ENCODE data around the gene ERVV-1. TPM values are rescaled to one million over a fixed set of nuclear protein-coding genes. Genes with fewer than 3 reads are reported as not detected.
A peak's percentile ranks its signal among the peaks of the same experiment; 100 is the strongest.

ERVV-1 gene
- total and polyA plus RNA-seq, 12 donors: not detected

DNA sequence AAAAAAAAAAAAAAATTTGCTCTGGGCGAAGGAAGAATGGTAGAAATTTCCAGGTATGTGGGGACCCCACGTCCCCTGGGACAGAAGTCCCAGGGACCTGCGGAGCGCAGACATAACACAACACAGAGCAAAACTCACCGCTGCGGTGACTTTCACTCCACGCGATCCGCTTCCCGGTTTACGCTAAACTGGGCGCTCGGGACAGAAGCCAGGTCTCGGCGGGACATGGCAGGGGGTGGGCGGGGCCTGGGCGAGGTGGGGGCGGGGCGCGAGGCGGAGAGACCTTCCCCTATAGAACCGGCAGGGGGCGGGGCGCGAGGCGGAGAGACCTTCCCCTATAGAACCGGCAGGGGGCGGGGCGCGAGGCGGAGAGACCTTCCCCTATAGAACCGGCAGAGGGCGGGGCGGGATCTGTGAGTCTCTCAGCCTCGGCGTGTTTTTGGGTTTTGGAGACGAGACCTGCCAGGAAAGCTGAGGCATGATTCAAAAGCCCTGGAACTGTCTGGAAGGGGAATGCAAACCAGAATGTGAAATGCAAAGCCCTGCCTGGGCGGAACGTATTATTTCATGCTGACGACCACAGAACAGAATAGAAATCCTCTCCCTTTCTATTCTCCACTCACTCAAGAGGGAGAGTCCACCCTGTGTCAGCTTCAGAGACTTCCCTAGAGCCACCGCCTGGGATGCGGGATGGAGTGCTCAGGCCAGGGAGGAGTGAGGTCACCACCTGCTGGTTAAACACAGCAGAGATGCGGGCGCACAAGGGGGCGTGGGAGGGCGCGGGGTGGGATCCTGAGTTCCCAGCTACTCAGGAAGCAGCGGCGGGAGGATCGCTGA, 20.2 kb upstream of the ERVV-1 start:
- H3K4me3 ChIP-seq: peak overlapping the region in 2 of 4 donors; percentile 38 to 42
- intact Hi-C loops (cut with DNase I): no loop called here
- no peaks in the 10 kb centered on the region for H3K9me3 ChIP-seq (replicated peaks in 1 of 3)
- 1 to 2% (median 2%) methylated on average over 24 to 50 of the region's 50 CpGs for WGBS, 4 donors
- DNase-seq: peak; percentile 69 to 91 (median 79)
- peak overlapping the region in 3 of 5 donors; percentile 52 to 80 (median 56) for H3K27ac ChIP-seq
- peaks cover 9 to 11% of the 10 kb centered on the region in 2 donors for H3K4me1 ChIP-seq (replicated peaks in 1 of 2)
- no peaks in the 10 kb centered on the region for H3K36me3 ChIP-seq (replicated peaks in 1 of 2)
- H3K27me3 ChIP-seq: no peaks in the 10 kb centered on the region
- TF ChIP-seq, protein P1, sequence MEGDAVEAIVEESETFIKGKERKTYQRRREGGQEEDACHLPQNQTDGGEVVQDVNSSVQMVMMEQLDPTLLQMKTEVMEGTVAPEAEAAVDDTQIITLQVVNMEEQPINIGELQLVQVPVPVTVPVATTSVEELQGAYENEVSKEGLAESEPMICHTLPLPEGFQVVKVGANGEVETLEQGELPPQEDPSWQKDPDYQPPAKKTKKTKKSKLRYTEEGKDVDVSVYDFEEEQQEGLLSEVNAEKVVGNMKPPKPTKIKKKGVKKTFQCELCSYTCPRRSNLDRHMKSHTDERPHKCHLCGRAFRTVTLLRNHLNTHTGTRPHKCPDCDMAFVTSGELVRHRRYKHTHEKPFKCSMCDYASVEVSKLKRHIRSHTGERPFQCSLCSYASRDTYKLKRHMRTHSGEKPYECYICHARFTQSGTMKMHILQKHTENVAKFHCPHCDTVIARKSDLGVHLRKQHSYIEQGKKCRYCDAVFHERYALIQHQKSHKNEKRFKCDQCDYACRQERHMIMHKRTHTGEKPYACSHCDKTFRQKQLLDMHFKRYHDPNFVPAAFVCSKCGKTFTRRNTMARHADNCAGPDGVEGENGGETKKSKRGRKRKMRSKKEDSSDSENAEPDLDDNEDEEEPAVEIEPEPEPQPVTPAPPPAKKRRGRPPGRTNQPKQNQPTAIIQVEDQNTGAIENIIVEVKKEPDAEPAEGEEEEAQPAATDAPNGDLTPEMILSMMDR (IDR thresholded peaks at IDR 0.05): peak; percentile 22 to 50 (median 44)
- TF ChIP-seq POLR2A (IDR thresholded peaks at IDR 0.05): peak in 1 of 2 donors; percentile 17

DNA sequence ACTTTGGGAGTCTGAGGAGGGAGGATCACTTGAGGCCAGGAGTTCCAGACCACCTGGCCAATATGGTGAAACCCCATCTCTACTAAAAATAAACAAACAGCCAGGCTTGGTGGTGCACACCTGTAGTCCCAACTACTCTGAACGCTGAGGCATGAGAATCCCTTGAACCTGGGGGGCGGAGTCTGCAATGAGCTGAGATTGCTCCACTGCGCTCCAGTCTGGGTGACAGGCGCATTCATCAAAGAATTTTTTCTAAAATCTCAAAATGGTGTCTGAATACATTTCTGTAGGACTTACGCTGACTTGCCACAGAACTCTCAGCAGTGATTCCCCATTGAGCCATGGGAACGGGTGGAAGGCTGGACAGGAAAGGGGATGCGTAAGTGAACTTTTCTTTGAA, 18.0 kb upstream of the ERVV-1 start:
- H3K4me3 ChIP-seq: no peak overlapping the region
- H3K27ac ChIP-seq: no peak overlapping the region
- H3K9me3 ChIP-seq (replicated peaks in 1 of 3): no peaks in the 10 kb centered on the region
- no peaks in the 10 kb centered on the region for H3K36me3 ChIP-seq (replicated peaks in 1 of 2)
- intact Hi-C loops (cut with DNase I): no loop called here
- WGBS, 4 donors: 89 to 95% (median 91%) methylated on average over 6 to 7 of the region's 7 CpGs
- H3K27me3 ChIP-seq: no peaks in the 10 kb centered on the region
- DNase-seq: no peak
- TF ChIP-seq POLR2A (IDR thresholded peaks at IDR 0.05): no peak
- TF ChIP-seq, protein P1 (IDR thresholded peaks at IDR 0.05): no peak
- peaks cover 9 to 11% of the 10 kb centered on the region in 2 donors for H3K4me1 ChIP-seq (replicated peaks in 1 of 2)

DNA sequence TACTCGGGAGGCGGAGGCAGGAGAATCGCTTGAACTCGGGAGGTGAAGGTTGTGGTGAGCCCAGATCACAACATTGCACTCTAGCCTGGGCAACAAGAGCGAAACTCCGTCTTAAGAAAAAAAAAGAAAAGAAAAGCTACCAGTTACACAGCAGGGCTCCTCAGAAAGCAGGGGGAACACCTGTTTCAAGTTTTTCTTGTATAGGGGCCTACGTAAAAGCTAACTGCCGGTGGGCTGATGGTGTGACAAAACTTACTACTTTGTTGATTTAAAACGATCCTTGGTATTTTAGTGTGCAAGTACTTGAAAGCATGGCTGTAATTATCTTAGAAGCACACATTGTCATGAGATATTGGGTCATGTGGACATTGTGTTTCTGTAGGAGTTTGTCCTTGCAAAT, 15.7 kb upstream of the ERVV-1 start:
- H3K4me3 ChIP-seq: no peak overlapping the region
- peaks cover under 1 to 4% of the 10 kb centered on the region in 2 donors for H3K4me1 ChIP-seq (replicated peaks in 1 of 2)
- intact Hi-C loops (cut with DNase I): no loop called here
- no peaks in the 10 kb centered on the region for H3K9me3 ChIP-seq (replicated peaks in 1 of 3)
- H3K27ac ChIP-seq: no peak overlapping the region
- no peaks in the 10 kb centered on the region for H3K36me3 ChIP-seq (replicated peaks in 1 of 2)
- no peak for DNase-seq
- no peaks in the 10 kb centered on the region for H3K27me3 ChIP-seq
- TF ChIP-seq POLR2A (IDR thresholded peaks at IDR 0.05): no peak
- TF ChIP-seq, protein P1 (IDR thresholded peaks at IDR 0.05): no peak
- 65 to 80% (median 73%) methylated on average over 9 of the region's 9 CpGs for WGBS, 4 donors

DNA sequence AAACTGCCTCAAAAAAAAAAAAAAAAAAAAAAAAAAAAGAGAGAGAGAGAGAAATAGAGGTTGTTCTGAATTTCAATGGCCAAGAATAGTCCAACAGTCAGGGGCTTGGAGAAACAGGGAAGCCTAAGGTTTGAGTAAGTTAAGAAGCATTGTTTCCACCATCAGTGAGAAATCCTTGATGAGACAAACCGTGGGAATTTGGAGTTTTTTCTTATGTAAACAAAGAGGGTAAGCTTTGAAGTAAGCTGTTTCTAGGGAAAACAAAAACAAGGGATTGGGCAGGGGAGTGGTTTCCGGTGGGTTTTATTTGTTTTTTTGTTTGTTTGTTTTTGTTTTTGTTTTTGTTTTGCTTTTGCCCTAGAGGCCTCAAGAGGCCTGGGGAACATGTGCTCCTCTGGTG, 11.2 kb upstream of the ERVV-1 start:
- Histone ChIP-seq H3K4me1 (replicated peaks in 1 of 2) (no peaks in the 10 kb centered on the region), H3K27ac (no peak overlapping the region), H3K4me3 (no peak overlapping the region), H3K36me3 (replicated peaks in 1 of 2) (no peaks in the 10 kb centered on the region), H3K27me3 (no peaks in the 10 kb centered on the region), H3K9me3 (replicated peaks in 1 of 3) (no peaks in the 10 kb centered on the region)
- TF ChIP-seq POLR2A (IDR thresholded peaks at IDR 0.05): no peak
- TF ChIP-seq, protein P1 (IDR thresholded peaks at IDR 0.05): no peak
- intact Hi-C loops (cut with DNase I): no loop called here
- DNase-seq: no peak
- 38 to 57% (median 46%) methylated on average over 2 of the region's 2 CpGs for WGBS, 4 donors

All from adrenal gland (tissue), 12 donors.